Stimulated activated CD4-positive, alpha-beta T cell treated with anti-CD3 and anti-CD28 coated beads, Interleukin-12 subunit alpha, Interleukin-12 subunit beta, amount 100 ng/mL, for 4 hours (primary cell): ENCODE data around the gene PGK2.
"Not testable (repeated sequence)": the region's sequence is repeated elsewhere in the genome, so short reads cannot be mapped to it uniquely, and the experiment has no call there.

ENCODE experiments used
- DNase-seq: peaks from one replicate; pipeline ENCODE4 v3.0.0-alpha.2; 2020

Gene PGK2

GRCh38 chr6:49787176-49787575 lies at the start of gene PGK2:
Gene PGK2 (minus strand): TSS chr6:49787285. CDS start chr6:49787187, 98 bp downstream.
- DNase-seq = no peak

DNA sequence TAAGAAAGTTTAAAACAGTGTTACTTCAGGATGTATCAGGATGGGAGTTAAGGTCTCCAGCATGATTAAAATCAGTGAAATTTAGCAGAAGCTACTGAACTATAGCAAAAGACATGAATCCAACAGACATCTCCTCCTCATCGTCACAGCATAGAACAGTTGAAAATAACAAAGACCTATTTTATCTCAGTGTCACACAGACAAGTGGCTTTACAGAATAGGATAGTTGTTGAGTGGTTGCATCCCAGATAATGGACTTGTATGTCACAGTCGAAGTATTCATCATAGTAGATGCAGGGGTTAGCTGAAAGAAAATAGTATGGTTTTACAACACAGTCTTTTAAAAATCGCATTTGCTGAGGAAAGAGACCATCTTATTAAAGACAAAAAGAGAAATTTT lies 48.1 kb upstream of the PGK2 start:
- DNase-seq = no peak

- no peak for DNase-seq
These were observed 46.3 kb upstream of the PGK2 start for GRCh38 chr6:49833386-49833785.

DNA sequence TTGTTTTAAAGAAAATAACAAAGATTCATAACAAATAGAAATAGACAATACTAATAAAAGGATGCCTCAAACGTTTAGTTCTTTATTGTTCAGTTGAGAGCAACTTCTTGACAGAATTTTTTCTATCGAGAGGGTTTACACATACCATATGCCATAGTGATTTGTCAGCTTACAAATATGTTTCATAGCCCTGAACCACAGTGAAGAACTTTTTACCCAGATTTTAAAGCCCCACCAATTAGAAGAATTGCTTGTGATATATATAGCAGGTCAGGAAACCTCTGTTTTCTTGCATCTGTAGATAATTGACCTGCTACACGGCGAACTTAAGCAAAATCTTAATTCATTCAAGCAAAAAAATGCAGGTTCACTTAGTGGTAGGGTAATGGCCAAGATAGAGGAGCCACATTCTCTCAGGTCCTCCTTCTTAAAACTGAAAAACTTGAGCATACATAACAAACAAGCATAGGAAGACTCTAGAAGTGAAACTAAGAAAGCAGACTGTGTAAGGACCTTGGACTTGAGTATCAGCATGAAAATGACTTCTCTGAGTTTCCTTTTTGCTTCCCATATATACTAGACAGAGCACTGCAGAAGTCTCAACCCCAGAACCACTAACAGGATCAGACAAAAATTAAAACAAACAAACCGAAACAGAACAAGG lies 39.8 kb upstream of the PGK2 start:
- no peak for DNase-seq

GRCh38 chr6:49815166-49815565 lies 28.1 kb upstream of the PGK2 start:
- no peak for DNase-seq

DNA sequence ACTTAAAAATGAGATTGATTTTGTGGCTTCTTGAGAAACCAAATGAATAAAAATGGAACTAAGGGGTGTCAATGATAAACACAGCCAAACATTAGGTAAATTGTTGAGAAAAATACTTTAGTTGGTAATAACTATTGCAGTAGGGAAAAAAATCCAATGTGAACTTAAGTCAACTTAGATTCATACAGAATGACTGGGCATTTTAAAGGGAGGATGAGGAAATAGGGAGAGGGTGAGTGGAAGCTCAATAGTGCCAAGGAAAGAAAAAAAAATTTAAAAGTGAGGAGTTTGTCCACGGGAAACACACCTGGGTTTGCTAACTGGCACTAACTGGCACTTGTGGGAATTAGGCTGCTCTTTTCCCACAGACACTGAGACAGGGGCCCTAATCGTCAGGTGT lies 26.2 kb upstream of the PGK2 start:
- DNase-seq = no peak

DNA sequence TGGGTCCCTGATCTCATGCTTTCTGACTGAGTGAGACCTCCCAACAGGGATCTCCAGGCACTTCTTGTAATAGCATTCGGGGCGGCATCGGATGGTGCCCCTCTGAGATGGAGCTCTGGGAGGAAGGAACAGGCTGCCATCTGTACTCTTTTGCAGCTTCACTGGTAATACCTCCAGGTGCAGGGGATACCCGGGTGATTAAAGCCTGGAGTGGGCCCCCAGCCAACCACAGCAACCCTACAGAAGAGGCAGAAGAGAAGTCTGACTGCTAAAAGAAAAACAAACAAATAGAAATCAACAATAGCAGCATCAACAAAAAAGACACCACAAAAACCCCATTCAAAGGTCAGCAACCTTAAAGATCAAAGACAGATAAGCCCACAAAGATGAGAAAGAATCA lies 19.1 kb upstream of the PGK2 start:
- DNase-seq = no peak

DNA sequence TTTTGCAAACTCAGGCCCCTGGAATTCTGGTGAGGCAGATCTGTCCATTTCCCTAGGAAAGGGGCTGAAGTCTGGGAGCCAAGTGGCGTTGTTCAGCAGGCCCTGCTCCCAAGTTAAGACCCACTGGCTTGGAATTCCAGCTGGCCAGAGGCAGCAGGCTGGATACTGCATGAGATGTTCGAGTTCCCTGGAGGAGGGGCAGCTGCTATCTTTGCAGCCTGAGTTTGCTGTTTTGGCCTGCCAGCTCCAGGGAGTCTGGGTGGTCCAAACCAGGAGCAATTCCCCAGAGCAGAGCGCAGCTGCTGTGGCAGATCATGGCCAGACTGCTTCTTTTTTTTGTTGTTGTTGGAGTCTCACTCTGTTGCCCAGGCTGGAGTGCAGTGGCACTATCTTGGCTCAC lies 18.2 kb upstream of the PGK2 start:
- no peak for DNase-seq

- no peak for DNase-seq
These were observed 14.4 kb upstream of the PGK2 start for GRCh38 chr6:49801525-49801924.

DNA sequence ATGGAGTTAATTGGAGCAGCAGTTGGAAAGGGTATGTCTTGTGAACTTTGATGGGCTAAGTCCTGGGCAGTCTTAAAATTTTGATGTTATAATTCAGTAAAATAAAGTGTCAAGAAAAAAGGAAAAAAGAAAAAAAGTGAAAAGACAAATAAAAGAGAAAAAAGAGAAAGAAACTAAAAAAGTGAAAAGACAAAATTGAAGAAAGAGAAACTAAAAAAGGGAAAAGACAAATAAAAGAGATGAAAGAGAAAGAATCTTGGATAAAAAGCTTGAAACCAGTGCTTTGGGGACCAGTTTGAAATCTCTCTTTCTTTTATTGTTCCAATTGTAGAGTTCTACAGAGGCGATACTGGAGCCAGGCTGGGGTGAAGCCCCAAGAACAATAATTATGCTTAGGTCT lies 12.0 kb upstream of the PGK2 start:
- DNase-seq = no peak

DNA sequence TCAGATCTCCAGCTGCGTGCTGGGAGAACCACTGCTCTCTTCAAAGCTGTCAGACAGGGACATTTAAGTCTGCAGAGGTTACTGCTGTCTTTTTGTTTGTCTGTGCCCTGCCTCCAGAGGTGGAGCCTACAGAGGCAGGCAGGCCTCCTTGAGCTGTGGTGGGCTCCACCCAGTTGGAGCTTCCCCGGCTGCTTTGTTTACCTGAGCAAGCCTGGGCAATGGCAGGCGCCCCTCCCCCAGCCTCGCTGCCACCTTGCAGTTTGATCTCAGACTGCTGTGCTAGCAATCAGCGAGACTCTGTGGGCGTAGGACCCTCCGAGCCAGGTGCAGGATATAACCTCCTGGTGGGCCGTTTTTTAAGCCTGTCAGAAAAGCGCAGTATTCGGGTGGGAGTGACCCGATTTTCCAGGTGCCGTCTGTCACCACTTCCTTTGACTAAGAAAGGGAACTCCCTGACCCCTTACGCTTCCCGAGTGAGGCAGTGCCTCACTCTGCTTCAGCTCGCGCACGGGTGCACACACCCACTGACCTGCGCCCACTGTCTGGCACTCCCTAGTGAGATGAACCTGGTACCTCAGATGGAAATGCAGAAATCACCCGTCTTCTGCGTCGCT lies 9.9 kb upstream of the PGK2 start:
- not testable (repeated sequence) for DNase-seq

GRCh38 chr6:49790341-49790740 lies 3.3 kb upstream of the PGK2 start:
- DNase-seq = no peak

- no peak for DNase-seq
These were observed 2.8 kb downstream of the PGK2 start for GRCh38 chr6:49784272-49784671.

DNA sequence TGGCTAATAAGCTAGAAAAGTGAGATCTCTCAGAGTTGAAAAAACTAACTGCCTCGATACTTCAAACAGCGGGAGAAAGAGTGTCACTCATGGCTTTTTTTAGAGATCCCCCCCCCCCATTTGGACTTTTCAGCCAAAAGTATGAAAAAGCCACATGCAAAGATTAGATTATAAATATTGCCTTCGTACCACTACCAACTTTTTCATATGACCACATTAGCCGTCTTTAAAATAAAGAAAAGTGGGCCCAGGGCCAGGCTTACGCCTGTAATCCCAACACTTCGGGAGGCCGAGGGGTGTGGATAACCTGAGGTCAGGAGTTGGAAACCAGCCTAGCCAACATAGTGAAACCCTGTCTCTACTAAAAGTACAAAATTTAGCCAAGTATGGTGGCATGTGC lies 4.4 kb downstream of the PGK2 start:
- no peak for DNase-seq

DNA sequence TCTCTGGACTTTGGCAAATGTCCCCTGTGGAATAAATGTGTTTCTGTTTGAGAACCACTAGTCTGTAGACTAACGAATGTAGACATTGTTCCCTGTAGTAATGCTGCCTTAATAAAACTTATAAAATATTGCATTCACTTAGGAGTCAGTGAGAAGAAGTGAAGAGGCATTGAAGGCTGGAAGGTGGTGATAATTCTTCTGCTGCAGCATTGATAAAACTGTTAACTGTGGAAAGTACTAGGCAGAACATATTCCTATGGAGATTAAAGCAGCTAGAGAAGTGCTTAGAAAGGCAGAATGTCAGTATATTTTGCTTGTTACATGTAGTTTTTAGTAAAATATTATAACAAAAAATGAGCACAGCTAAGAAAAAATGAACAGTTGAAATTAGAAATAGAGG lies 4.8 kb downstream of the PGK2 start:
- DNase-seq = no peak

DNA sequence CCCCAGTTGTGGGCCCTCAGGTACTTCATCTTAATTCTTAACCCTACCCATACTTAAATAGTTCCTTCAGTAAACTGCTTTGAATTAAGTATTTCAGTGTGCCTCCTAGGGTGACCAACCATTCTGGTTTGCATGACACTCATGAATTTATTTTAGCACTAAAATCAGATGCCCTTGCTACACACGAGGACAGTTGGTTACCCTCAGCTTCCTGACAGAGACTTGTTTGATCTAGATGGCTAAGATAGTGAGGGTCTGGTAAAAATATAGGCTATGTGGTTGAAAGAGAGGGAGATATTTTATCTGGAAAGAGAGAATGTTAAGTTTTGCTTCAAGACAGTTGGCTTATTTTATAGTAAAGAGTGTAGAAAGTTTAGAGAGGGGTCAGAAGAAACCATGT lies 10.6 kb downstream of the PGK2 start:
- DNase-seq = no peak

GRCh38 chr6:49775043-49775442 lies 12.0 kb downstream of the PGK2 start:
- no peak for DNase-seq

DNA sequence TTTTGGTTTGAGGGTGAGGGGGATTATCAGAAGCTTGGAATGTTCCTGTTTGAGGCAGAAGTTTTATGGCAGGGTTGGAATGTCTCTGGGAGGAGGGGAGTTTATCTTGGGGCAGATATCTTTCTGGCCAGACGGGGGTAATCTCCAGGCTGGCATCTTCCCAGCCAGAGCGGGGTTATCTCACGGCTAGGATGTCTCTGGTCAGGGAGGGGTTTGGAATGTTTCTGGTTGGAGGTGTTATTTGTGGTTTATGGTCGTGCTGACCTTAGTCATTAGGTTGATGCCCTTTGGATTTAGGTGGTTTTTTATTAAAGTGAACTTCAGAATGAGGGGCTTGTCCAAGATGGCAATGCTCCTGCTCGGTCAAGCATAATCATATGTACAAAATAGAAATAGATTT lies 14.8 kb downstream of the PGK2 start:
- DNase-seq = no peak

DNA sequence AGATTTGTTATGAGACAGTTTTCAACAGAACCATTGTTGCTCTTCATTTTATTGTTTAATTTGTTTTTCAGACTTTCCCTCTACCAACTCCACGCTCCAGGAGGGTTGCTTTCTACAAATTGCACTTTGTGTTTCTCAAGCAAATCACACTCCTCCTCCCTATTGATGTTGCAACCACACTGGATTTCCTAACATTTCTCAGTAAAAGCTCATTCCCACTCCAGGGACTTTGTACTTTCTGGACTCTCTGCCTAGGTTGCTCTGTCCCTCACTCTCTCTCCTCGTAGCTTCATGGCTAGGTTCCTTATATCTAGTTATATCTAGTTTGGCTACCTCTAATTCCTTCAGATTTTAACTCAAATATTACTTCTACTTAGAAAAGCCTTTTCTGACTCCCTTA lies 20.3 kb downstream of the PGK2 start:
- DNase-seq = no peak

DNA sequence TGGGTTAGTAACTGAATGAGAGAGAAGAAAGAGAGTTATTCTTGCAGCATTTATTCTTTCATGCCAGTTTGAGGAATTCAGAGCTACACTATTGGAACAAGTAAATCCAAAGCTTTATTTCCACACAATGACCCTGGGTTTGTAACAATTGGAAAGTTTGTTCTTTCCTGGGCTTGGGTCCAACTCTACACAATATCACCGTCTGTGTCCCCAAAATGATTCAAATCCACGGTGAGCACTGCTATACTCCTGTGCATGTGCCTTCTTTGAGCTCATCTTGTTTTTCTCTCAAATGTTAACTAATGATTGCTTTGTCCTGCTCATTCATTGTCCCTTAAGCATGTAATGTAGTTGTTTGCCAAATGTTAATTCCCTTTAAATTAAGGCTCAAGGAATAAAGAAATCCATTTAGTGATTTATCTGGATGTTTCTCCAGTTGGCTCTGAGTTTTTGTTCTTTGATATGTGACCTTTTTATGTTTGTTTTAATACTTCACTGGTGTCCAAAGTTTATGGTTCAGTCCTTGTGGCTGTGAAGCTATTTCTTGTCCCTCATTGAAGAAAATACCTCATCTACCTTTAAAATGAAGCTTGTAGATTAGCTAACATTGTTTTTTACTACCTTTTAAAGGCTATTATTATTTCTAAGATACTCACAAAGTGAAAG lies 22.4 kb downstream of the PGK2 start:
- DNase-seq = no peak

GRCh38 chr6:49744259-49744658 lies 42.8 kb downstream of the PGK2 start, which contains the start of gene CRISP3:
Gene CRISP3 (minus strand): TSS chr6:49744388. CDS start chr6:49744367, 21 bp downstream.
- DNase-seq = no peak

GRCh38 chr6:49743429-49743828 lies 43.7 kb downstream of the PGK2 start:
- DNase-seq = no peak

DNA sequence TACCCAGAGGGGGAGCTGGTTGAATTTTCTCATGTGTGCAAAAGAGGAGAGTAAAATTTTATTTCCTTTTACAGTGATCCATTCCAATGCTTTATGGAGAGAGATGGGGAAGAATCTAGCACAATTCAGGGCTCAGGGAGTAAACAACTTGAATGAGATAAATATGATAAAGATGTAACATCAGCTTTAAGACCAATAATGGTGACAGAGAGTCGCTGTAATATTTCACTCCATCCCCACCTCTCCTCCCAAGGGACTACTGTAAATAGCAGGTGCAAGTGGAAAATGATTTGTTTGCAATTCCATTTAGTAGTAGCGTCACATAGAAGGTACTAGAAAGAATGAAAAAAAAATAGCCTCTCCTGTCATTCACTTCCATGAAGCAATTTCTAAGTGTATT lies 47.7 kb downstream of the PGK2 start:
- DNase-seq = no peak

DNA sequence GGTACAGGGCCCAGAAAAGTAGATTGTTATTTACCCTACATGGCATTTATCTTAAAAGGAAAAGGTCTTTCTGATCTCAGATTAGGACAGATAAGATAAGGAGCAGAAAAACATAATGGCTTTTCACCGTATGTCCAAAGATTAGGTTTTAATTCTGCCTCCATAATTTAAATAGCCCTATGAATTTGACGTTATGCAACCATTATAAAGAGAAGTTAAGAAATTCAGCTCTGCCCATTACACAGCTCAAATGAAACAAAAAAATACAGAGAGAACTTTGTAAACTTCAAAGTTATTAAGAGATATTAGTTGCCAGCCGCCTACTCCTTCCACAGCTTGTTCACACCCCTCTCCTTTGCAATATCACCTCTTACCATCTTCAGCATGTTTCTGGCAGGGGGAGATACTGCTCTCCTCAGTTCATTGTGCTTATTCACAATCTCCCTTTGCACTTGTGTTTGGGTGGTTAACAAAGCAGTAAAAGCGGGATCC lies 51.0 kb downstream of the PGK2 start:
- DNase-seq = no peak
